ENCODE data around the gene GGCT.
"Not testable (repeated sequence)": the region's sequence is repeated elsewhere in the genome, so short reads cannot be mapped to it uniquely, and the experiment has no call there.

GGCT gene

DNA sequence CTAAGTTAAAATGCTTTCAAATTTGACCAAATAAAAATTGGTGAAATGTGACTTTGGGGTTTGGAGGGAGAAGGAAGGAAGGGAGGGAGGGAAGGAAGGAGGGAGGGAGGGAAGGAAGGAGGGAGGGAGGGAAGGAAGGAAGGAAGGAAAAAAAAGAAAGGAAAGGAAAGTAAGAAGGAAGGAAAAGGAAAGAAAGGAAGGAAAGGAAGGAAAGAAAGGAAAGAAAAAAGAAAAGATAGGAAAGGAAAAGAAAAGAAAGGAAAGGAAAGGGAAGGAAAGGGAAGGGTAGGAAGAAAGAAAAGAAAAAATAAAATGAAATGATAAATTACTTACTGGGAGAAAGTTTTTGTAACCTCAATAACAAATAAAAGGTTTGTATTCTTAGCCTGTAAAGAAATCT is 24.1 kb upstream of the GGCT start:
- no peak overlapping the region for H2AFZ ChIP-seq (ENCODE audit: low read depth)

DNA sequence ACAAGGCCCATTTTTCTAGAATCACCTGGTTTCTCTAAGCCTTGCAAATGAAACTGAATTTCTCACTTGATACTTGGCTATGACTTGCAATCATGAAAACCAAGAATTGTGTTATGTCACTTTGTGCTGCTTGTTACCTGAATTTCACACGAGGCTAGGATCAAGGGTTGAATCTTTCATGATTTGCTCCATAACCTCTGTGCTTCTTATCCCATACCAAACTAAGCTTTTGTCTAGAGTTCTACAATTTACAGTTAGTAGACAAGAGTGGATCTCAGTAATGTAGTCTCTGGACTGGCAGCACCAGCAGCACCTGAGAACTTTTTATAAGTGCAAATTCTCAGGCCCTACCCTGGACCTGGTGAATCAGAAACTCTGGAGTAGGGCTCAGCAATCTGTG is 22.7 kb upstream of the GGCT start:
- H3K36me3 ChIP-seq (ENCODE audit: insufficient read depth); H3K79me2 ChIP-seq (ENCODE audit: insufficient read depth, low read depth); H3K9ac ChIP-seq; H3K4me2 ChIP-seq; H3K4me3 ChIP-seq (IDR thresholded peaks at IDR 0.05; ENCODE audit: insufficient read depth, low read depth, low read length); H3K27me3 ChIP-seq (ENCODE audit: insufficient read depth, low read depth); H2AFZ ChIP-seq (ENCODE audit: low read depth); H3K27ac ChIP-seq; H4K20me1 ChIP-seq (ENCODE audit: insufficient read depth); H3K4me1 ChIP-seq (ENCODE audit: low read depth, poor library complexity, severe bottlenecking): not testable (repeated sequence)

More for the DNA sequence above, 24.1 kb upstream of the GGCT start:
- Histone ChIP-seq H3K27me3 (ENCODE audit: insufficient read depth, low read depth) (no peaks in the 10 kb centered on the region), H3K79me2 (ENCODE audit: insufficient read depth, low read depth) (no peaks in the 10 kb centered on the region), H3K9ac (no peak overlapping the region), H3K4me1 (ENCODE audit: low read depth, poor library complexity, severe bottlenecking) (no peaks in the 10 kb centered on the region), H3K36me3 (ENCODE audit: insufficient read depth) (no peaks in the 10 kb centered on the region), H3K4me2 (no peak overlapping the region), H3K27ac (no peak overlapping the region), H3K4me3 (IDR thresholded peaks at IDR 0.05; ENCODE audit: insufficient read depth, low read depth, low read length) (no peak overlapping the region), H4K20me1 (ENCODE audit: insufficient read depth) (no peaks in the 10 kb centered on the region)
- TF ChIP-seq, protein P1, sequence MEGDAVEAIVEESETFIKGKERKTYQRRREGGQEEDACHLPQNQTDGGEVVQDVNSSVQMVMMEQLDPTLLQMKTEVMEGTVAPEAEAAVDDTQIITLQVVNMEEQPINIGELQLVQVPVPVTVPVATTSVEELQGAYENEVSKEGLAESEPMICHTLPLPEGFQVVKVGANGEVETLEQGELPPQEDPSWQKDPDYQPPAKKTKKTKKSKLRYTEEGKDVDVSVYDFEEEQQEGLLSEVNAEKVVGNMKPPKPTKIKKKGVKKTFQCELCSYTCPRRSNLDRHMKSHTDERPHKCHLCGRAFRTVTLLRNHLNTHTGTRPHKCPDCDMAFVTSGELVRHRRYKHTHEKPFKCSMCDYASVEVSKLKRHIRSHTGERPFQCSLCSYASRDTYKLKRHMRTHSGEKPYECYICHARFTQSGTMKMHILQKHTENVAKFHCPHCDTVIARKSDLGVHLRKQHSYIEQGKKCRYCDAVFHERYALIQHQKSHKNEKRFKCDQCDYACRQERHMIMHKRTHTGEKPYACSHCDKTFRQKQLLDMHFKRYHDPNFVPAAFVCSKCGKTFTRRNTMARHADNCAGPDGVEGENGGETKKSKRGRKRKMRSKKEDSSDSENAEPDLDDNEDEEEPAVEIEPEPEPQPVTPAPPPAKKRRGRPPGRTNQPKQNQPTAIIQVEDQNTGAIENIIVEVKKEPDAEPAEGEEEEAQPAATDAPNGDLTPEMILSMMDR (conservative IDR thresholded peaks at IDR 0.05; ENCODE audit: low read depth, low read length) = no peak

DNA sequence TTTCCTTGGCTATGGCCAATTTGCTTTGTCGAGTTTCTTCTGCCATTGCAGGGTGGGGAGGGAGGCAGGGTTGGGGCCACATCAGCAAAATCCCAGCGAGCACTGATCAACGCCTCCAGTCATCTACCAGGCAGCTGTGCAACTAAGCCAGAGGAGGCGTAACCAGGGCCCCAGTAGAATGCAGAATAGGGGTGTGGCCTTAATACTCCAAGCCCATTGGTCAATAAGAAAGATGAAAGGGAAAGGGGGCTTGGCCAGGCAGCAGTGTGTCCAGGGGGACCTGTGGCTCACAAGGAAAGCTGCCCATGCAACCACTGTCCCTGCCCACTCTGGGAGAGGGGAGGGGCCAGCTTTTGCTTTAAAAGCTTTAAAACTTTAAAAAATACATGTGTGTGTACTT is 21.5 kb upstream of the GGCT start:
- Histone ChIP-seq H3K79me2 (ENCODE audit: insufficient read depth, low read depth) (no peaks in the 10 kb centered on the region), H3K9ac (no peak overlapping the region), H3K27me3 (ENCODE audit: insufficient read depth, low read depth) (no peaks in the 10 kb centered on the region), H2AFZ (ENCODE audit: low read depth) (no peak overlapping the region), H3K36me3 (ENCODE audit: insufficient read depth) (no peaks in the 10 kb centered on the region), H3K27ac (no peak overlapping the region), H3K4me2 (no peak overlapping the region), H4K20me1 (ENCODE audit: insufficient read depth) (no peaks in the 10 kb centered on the region), H3K4me1 (ENCODE audit: low read depth, poor library complexity, severe bottlenecking) (no peaks in the 10 kb centered on the region), H3K4me3 (IDR thresholded peaks at IDR 0.05; ENCODE audit: insufficient read depth, low read depth, low read length) (no peak overlapping the region)
- TF ChIP-seq, protein P1 (conservative IDR thresholded peaks at IDR 0.05; ENCODE audit: low read depth, low read length) = no peak

DNA sequence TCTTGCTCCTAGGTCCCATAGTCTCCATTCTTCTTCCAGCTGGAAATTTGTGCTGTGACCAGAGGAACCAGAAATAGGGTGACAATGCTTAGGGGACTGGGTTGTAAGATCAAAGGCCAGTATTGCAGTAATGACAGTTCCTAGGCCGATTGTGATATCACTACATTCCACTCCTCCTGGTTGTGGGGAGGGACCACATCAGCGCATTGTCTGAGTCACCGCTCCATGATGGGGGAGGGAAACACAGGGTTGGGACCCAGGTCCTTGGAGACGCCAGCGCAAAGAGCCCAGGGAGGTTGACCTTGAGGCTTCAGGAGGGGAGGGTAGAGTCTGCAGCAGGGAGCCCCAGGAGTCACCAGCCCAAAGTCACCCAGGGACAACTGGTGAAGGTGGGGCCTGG is 20.8 kb upstream of the GGCT start:
- H4K20me1 ChIP-seq (ENCODE audit: insufficient read depth) = no peaks in the 10 kb centered on the region
- H3K27ac ChIP-seq = no peak overlapping the region
- TF ChIP-seq, protein P1 (conservative IDR thresholded peaks at IDR 0.05; ENCODE audit: low read depth, low read length) = no peak
- no peak overlapping the region for H3K4me2 ChIP-seq
- no peaks in the 10 kb centered on the region for H3K27me3 ChIP-seq (ENCODE audit: insufficient read depth, low read depth)
- no peak overlapping the region for H2AFZ ChIP-seq (ENCODE audit: low read depth)
- no peaks in the 10 kb centered on the region for H3K36me3 ChIP-seq (ENCODE audit: insufficient read depth)
- H3K4me3 ChIP-seq (IDR thresholded peaks at IDR 0.05; ENCODE audit: insufficient read depth, low read depth, low read length) = no peak overlapping the region
- no peak overlapping the region for H3K9ac ChIP-seq
- no peaks in the 10 kb centered on the region for H3K79me2 ChIP-seq (ENCODE audit: insufficient read depth, low read depth)
- H3K4me1 ChIP-seq (ENCODE audit: low read depth, poor library complexity, severe bottlenecking) = no peaks in the 10 kb centered on the region

DNA sequence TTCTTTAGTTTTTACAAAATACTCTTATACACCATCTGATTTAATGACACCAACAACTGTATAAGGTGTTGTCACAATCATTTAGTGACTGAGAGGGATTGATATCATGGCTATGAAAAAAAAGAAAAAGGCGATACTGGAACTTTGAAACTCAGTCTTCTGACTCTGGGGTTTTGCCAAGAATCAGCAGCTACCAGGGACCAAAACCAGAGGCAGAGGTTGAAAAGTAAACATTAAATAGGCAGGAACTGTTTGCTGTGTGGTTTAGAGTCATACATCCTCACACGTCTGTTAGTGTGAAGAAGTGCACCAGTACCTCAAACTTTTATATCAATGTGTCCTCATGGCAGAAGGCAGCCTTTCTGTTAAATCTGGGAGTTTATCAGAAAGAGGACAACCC is 19.9 kb upstream of the GGCT start:
- no peak overlapping the region for H2AFZ ChIP-seq (ENCODE audit: low read depth)
- H3K36me3 ChIP-seq (ENCODE audit: insufficient read depth) = no peaks in the 10 kb centered on the region
- no peak overlapping the region for H3K4me3 ChIP-seq (IDR thresholded peaks at IDR 0.05; ENCODE audit: insufficient read depth, low read depth, low read length)
- TF ChIP-seq, protein P1 (conservative IDR thresholded peaks at IDR 0.05; ENCODE audit: low read depth, low read length) = no peak
- H3K9ac ChIP-seq = no peak overlapping the region
- H3K4me2 ChIP-seq = no peak overlapping the region
- H3K27ac ChIP-seq = no peak overlapping the region
- H3K79me2 ChIP-seq (ENCODE audit: insufficient read depth, low read depth) = no peaks in the 10 kb centered on the region
- no peaks in the 10 kb centered on the region for H4K20me1 ChIP-seq (ENCODE audit: insufficient read depth)
- no peaks in the 10 kb centered on the region for H3K4me1 ChIP-seq (ENCODE audit: low read depth, poor library complexity, severe bottlenecking)
- H3K27me3 ChIP-seq (ENCODE audit: insufficient read depth, low read depth) = no peaks in the 10 kb centered on the region
